Upper lobe of right lung (tissue), 1 donor: ENCODE results near the gene GRIP1. TPM values are rescaled to one million over a fixed set of nuclear protein-coding genes. Genes with fewer than 3 reads are reported as not detected.

ENCODE experiments used
- ATAC-seq: fragments of 200-7000 bp; cut with Tn5 transposase; one replicate; pipeline ENCODE4 v1.9.1; 2020; ENCODE audit warnings: mild to moderate bottlenecking, moderate library complexity
- DNase-seq: peaks from one replicate; pipeline ENCODE4 v3.0.0-alpha.2; 2020
- H3K27ac ChIP-seq: fragments of 200-600 bp; one replicate; pipeline ENCODE4 v1.8.0; 2022
- H3K27me3 ChIP-seq: fragments of 200-600 bp; one replicate; pipeline ENCODE4 v1.8.0; 2022; ENCODE audit warnings: mild to moderate bottlenecking
- H3K36me3 ChIP-seq: fragments of 200-600 bp; one replicate; pipeline ENCODE4 v1.8.0; 2022
- H3K4me1 ChIP-seq: fragments of 200-600 bp; one replicate; pipeline ENCODE4 v1.8.0; 2022
- H3K4me3 ChIP-seq: fragments of 200-600 bp; one replicate; pipeline ENCODE4 v1.8.0; 2022; ENCODE audit warnings: mild to moderate bottlenecking
- H3K9me3 ChIP-seq: fragments of 200-600 bp; one replicate; pipeline ENCODE4 v1.8.0; 2022
- intact Hi-C: fragments of 100-400 bp; cut with DNase I; formaldehyde crosslinking; loops from one replicate; pipeline ENCODE4 v1.11.0; 2022
- total RNA-seq: library from RNA; stranded (reverse); fragmentation: NEBNext Ultra II Directional; extraction: Animal tissue kit (Norgen Biotek cat#: 25700); gene quantifications from one replicate; pipeline ENCODE4 v1.2.1, GENCODE V29; 2021
- TF ChIP-seq, protein P1 (sequence below): fragments of 200-600 bp; IDR thresholded peaks from one replicate; pipeline ENCODE4 v1.8.0; 2022; ENCODE audit warnings: antibody characterized with exemption
- donor health status: DM: no; HTN: yes; CAD: no; lungs with severe emphysema.

Gene GRIP1
- total RNA-seq, 1 donor from 2014 or later: 5.2 TPM

DNA sequence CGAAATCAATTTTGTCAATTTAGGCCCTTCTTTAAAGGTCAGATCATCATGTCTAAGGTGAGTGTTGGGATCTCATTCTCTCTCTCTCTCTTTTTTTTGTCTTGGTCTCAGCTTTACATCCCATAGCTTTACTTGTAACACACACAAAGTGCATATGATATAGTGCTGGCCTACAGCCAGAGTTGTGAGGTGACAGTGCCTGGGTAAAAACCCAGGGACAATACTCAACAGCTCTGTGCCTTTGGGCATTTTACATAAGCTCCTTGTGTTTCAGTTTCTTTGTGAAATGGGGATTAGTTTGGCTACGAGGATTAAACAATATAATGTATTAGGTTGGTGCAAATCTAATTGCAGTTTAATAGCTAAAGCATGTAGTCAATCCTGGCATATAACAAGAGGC is 40.2 kb downstream of the GRIP1 start:
- no peaks in the 10 kb centered on the region for H3K4me1 ChIP-seq
- intact Hi-C loops: no loop called here
- no peak for DNase-seq
- H3K4me3 ChIP-seq: no peak overlapping the region
- ATAC-seq: no peak
- H3K27ac ChIP-seq: no peak overlapping the region
- H3K9me3 ChIP-seq: no peaks in the 10 kb centered on the region
- H3K36me3 ChIP-seq: no peaks in the 10 kb centered on the region
- H3K27me3 ChIP-seq: no peaks in the 10 kb centered on the region
- TF ChIP-seq, protein P1, sequence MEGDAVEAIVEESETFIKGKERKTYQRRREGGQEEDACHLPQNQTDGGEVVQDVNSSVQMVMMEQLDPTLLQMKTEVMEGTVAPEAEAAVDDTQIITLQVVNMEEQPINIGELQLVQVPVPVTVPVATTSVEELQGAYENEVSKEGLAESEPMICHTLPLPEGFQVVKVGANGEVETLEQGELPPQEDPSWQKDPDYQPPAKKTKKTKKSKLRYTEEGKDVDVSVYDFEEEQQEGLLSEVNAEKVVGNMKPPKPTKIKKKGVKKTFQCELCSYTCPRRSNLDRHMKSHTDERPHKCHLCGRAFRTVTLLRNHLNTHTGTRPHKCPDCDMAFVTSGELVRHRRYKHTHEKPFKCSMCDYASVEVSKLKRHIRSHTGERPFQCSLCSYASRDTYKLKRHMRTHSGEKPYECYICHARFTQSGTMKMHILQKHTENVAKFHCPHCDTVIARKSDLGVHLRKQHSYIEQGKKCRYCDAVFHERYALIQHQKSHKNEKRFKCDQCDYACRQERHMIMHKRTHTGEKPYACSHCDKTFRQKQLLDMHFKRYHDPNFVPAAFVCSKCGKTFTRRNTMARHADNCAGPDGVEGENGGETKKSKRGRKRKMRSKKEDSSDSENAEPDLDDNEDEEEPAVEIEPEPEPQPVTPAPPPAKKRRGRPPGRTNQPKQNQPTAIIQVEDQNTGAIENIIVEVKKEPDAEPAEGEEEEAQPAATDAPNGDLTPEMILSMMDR: no peak

GRCh38 chr12:66637699-66638301 is 41.1 kb downstream of the GRIP1 start:
- DNase-seq: no peak
- Histone ChIP-seq H3K4me1 (no peaks in the 10 kb centered on the region), H3K27ac (no peak overlapping the region), H3K36me3 (no peaks in the 10 kb centered on the region), H3K27me3 (no peaks in the 10 kb centered on the region), H3K9me3 (no peaks in the 10 kb centered on the region), H3K4me3 (no peak overlapping the region)
- intact Hi-C loops: no loop called here
- ATAC-seq: no peak
- TF ChIP-seq, protein P1: no peak

DNA sequence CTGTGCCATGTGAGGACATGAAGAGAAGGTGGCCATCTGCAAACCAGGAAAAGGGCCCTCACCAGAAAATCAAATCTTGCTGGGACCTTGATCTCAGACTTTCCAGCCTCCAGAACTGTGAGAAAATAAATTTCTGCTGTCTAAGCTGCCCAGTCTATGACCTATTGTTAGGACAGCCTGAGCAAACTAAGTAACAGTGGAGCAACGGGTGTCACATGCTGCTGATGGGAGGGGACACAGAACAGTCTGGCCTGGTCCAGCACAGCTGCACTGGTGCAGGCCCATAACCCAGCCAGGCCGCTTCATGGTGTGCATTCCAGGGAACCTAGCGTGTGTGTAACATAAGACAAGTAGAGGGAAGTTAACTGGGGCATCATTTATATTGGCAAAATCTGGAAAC is 42.1 kb downstream of the GRIP1 start:
- intact Hi-C loops: no loop called here
- Histone ChIP-seq H3K27ac (no peak overlapping the region), H3K27me3 (no peaks in the 10 kb centered on the region), H3K4me1 (no peaks in the 10 kb centered on the region), H3K4me3 (no peak overlapping the region), H3K36me3 (no peaks in the 10 kb centered on the region), H3K9me3 (no peaks in the 10 kb centered on the region)
- TF ChIP-seq, protein P1: no peak
- DNase-seq (no peak), ATAC-seq (peak; percentile 76)

GRCh38 chr12:66633676-66634075 is 45.2 kb downstream of the GRIP1 start:
- TF ChIP-seq, protein P1: no peak
- intact Hi-C loops: no loop called here
- Histone ChIP-seq H3K36me3 (no peaks in the 10 kb centered on the region), H3K27me3 (no peaks in the 10 kb centered on the region), H3K4me1 (peaks cover 4% of the 10 kb centered on the region), H3K9me3 (no peaks in the 10 kb centered on the region), H3K27ac (no peak overlapping the region), H3K4me3 (no peak overlapping the region)
- ATAC-seq (peak; percentile 89), DNase-seq (no peak)

DNA sequence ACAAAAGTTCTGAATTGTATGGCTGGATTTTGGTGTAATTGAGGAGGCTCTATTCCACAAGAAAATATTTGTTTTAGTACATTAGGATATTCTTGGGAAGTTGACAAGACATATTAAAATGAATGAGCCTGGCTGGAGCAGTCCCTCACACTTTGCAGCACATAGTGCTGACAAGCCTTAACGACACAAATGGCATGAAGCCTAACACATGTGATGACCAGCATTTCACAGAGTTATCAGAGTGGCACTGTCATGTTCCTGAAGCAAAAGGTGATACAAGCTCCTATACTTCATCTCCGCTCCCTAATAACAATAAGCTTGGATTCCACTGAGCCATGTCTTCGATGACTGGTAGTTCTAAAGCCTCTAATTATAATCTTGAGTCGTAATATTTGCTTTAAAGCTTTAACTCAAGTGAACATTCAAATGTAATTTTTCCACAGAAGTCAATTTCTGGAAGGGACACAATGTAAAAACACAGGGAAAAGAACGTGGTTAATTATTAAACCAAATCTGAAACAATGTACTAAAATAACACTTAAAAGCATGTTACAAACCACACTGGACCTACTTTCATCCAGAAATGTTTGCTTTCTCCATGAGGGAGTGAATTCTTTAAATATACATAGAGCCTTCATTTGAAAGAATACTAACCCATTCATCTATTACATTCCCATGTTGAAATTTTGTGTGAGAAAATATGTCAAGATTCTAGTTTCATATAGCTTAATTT is 49.6 kb downstream of the GRIP1 start:
- Histone ChIP-seq H3K4me3 (no peak overlapping the region), H3K4me1 (peaks cover 5% of the 10 kb centered on the region), H3K27me3 (no peaks in the 10 kb centered on the region), H3K27ac (no peak overlapping the region), H3K9me3 (no peaks in the 10 kb centered on the region), H3K36me3 (no peaks in the 10 kb centered on the region)
- ATAC-seq (peak; percentile 51), DNase-seq (no peak)
- intact Hi-C loops: no loop called here
- TF ChIP-seq, protein P1: no peak
